ENCODE results near the gene BRAP.
"Not testable (repeated sequence)": the region's sequence is repeated elsewhere in the genome, so short reads cannot be mapped to it uniquely, and the experiment has no call there.

BRAP gene

DNA sequence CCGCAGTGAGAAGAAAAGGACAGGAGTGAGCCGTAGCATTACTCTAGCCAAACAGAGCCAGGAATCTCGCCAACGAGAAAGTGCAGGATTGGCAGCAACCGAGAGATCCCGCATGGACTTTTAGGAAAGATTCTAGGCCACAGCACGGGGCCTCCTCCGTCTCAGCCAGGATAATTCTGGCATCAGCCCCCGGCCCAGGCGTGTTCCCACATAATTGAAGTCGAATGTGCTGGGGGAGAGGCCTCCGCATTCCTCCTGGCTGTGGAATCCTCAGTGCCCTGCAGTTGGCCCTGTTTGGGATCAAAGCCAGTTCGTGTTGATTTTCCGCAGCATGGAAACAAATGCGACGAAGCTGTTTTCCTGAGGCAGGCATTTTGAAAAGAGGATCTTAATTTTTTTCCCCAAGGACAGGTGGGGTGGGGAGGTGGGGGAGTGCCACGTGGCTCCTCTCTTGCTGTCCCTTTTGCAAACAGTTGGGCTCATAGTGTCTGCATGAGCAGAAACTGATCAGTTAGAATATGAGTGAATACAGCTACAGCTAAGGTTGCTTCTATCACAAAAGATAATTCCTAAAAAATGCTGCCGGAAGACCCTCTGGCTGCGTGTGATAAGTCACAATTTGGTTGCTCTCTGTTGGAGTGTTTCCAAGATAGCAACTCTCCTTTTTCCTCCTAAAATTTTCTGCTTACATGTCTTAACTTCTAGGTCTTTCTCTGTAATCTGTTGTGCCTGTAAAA, 49.4 kb downstream of the BRAP start:
- TF ChIP-seq, protein P1, sequence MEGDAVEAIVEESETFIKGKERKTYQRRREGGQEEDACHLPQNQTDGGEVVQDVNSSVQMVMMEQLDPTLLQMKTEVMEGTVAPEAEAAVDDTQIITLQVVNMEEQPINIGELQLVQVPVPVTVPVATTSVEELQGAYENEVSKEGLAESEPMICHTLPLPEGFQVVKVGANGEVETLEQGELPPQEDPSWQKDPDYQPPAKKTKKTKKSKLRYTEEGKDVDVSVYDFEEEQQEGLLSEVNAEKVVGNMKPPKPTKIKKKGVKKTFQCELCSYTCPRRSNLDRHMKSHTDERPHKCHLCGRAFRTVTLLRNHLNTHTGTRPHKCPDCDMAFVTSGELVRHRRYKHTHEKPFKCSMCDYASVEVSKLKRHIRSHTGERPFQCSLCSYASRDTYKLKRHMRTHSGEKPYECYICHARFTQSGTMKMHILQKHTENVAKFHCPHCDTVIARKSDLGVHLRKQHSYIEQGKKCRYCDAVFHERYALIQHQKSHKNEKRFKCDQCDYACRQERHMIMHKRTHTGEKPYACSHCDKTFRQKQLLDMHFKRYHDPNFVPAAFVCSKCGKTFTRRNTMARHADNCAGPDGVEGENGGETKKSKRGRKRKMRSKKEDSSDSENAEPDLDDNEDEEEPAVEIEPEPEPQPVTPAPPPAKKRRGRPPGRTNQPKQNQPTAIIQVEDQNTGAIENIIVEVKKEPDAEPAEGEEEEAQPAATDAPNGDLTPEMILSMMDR (IDR thresholded peaks at IDR 0.05; ENCODE audit: poor library complexity, severe bottlenecking): no peak
- no peaks in the 10 kb centered on the region for H3K4me1 ChIP-seq (ENCODE audit: insufficient read depth, poor library complexity, severe bottlenecking)
- no peaks in the 10 kb centered on the region for H3K27me3 ChIP-seq (ENCODE audit: insufficient read depth, poor library complexity, severe bottlenecking)
- H3K4me3 ChIP-seq (ENCODE audit: severe bottlenecking): no peak overlapping the region
- no peaks in the 10 kb centered on the region for H3K9me3 ChIP-seq (ENCODE audit: severe bottlenecking)
- H3K36me3 ChIP-seq (ENCODE audit: low read depth): no peaks in the 10 kb centered on the region
- no peak for DNase-seq (ENCODE audit: low spot score)
- ATAC-seq (ENCODE audit: low read depth): no peak
- no peak overlapping the region for H3K27ac ChIP-seq (ENCODE audit: poor library complexity, severe bottlenecking)

DNA sequence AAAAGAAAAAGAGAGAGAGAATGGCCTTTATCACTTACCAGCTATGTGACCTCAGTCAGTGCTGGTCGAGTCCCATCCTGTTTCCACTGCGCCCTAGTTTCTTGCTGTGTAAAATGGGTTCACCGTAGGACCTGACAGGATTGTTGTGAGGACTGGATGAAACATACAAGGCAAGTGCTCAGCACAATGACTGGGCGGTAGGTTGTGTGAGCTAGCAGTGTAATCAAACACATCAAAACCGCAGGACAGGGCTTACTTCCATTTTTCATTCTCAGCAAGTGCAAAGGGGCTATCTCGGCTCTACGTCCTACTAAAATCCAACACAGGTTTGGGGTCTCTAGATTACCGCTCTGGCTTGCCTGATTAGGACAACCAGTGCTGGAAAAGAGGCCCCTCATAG, 50.2 kb downstream of the BRAP start:
- H3K36me3 ChIP-seq (ENCODE audit: low read depth): no peaks in the 10 kb centered on the region
- no peaks in the 10 kb centered on the region for H3K9me3 ChIP-seq (ENCODE audit: severe bottlenecking)
- H3K27me3 ChIP-seq (ENCODE audit: insufficient read depth, poor library complexity, severe bottlenecking): no peaks in the 10 kb centered on the region
- TF ChIP-seq, protein P1 (IDR thresholded peaks at IDR 0.05; ENCODE audit: poor library complexity, severe bottlenecking): no peak
- no peak overlapping the region for H3K27ac ChIP-seq (ENCODE audit: poor library complexity, severe bottlenecking)
- no peak overlapping the region for H3K4me3 ChIP-seq (ENCODE audit: severe bottlenecking)
- DNase-seq (ENCODE audit: low spot score): no peak
- ATAC-seq (ENCODE audit: low read depth): no peak
- H3K4me1 ChIP-seq (ENCODE audit: insufficient read depth, poor library complexity, severe bottlenecking): no peaks in the 10 kb centered on the region

DNA sequence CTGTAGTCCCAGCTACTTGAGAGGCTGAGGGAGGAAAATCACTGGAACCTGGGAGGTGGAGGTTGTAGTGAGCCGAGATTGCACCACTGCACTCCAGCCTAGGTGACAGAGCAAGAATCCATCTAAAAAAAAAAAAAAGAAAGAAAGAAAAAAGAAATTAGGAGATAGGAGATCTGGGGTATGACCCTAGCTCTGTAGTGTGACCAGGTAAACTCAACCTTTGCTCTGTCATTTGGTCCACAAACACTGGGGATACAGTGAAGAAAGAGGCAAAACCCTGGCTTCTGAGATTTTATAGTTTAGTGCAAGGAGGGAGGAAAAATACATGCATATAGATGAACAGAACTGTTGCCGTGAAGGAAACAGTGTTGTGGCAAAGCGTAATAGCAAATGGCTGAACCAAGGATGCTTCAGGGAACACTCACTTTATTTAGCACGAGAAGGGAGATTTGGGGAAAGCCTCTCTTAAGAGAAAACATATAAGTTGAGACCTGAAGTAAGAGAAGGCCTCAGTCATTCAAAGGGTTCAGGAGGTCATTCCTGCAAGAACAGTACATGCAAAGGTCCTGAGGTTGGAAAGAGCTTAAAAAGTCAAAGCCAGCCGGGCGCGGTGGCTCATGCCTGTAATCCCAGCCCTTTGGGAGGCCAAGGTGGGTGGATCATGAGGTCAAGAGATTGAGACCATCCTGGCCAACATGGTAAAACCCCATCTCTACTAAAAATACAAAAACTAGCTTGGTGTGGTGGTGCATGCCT, 57.1 kb downstream of the BRAP start:
- DNase-seq (ENCODE audit: low spot score): no peak
- Histone ChIP-seq H3K36me3 (ENCODE audit: low read depth) (no peaks in the 10 kb centered on the region), H3K9me3 (ENCODE audit: severe bottlenecking) (no peaks in the 10 kb centered on the region), H3K27ac (ENCODE audit: poor library complexity, severe bottlenecking) (no peak overlapping the region), H3K4me1 (ENCODE audit: insufficient read depth, poor library complexity, severe bottlenecking) (no peaks in the 10 kb centered on the region), H3K4me3 (ENCODE audit: severe bottlenecking) (no peak overlapping the region), H3K27me3 (ENCODE audit: insufficient read depth, poor library complexity, severe bottlenecking) (no peaks in the 10 kb centered on the region)
- ATAC-seq (ENCODE audit: low read depth): no peak
- TF ChIP-seq, protein P1 (IDR thresholded peaks at IDR 0.05; ENCODE audit: poor library complexity, severe bottlenecking): no peak

DNA sequence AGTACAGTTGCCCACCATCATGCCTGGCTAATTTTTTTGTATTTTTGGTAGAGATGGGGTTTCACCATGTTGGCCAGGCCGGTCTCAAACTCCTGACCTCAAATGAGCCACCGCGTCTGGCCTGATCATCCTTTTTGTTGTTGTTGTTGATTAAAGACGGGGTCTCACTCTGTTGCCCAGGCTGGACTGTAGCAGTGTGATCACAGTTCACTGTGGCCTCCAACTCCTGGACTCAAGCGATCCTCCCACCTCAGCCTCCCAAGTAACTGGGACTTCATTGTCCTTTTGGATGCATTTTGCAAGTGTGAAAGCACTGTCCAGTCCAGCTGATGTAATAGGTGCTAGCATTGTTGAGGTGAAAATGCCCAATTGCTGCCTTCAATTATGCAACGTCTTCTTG, 59.5 kb downstream of the BRAP start:
- ATAC-seq (ENCODE audit: low read depth) (no peak), DNase-seq (ENCODE audit: low spot score) (no peak)
- Histone ChIP-seq H3K36me3 (ENCODE audit: low read depth) (no peaks in the 10 kb centered on the region), H3K4me1 (ENCODE audit: insufficient read depth, poor library complexity, severe bottlenecking) (no peaks in the 10 kb centered on the region), H3K9me3 (ENCODE audit: severe bottlenecking) (no peaks in the 10 kb centered on the region), H3K27me3 (ENCODE audit: insufficient read depth, poor library complexity, severe bottlenecking) (no peaks in the 10 kb centered on the region), H3K4me3 (ENCODE audit: severe bottlenecking) (no peak overlapping the region), H3K27ac (ENCODE audit: poor library complexity, severe bottlenecking) (no peak overlapping the region)
- TF ChIP-seq, protein P1 (IDR thresholded peaks at IDR 0.05; ENCODE audit: poor library complexity, severe bottlenecking): no peak

DNA sequence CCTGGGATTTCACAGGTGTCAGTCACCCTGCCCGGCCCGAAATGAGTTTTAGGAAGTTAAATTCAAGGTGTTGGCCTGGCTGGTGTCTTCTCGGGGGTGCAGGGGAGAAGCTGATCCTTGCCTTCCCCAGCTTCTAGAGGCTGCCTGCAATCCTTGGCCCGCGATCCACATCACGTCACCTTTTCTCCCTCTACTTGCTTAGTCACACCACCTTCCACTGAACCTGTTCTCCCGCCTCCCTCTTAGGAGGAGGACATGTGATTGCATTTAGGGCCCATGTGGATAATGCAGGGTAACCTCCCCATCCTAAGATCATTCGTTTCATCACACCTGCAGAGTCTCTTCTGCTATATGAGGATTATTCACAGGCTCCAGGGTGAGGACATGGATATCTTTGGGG, 61.2 kb downstream of the BRAP start:
- H3K4me1 ChIP-seq (ENCODE audit: insufficient read depth, poor library complexity, severe bottlenecking): no peaks in the 10 kb centered on the region
- H3K36me3 ChIP-seq (ENCODE audit: low read depth): no peaks in the 10 kb centered on the region
- H3K27ac ChIP-seq (ENCODE audit: poor library complexity, severe bottlenecking): no peak overlapping the region
- ATAC-seq (ENCODE audit: low read depth) (peak; percentile 86), DNase-seq (ENCODE audit: low spot score) (peak; percentile 60)
- TF ChIP-seq, protein P1 (IDR thresholded peaks at IDR 0.05; ENCODE audit: poor library complexity, severe bottlenecking): no peak
- H3K27me3 ChIP-seq (ENCODE audit: insufficient read depth, poor library complexity, severe bottlenecking): no peaks in the 10 kb centered on the region
- H3K9me3 ChIP-seq (ENCODE audit: severe bottlenecking): no peaks in the 10 kb centered on the region
- no peak overlapping the region for H3K4me3 ChIP-seq (ENCODE audit: severe bottlenecking)

DNA sequence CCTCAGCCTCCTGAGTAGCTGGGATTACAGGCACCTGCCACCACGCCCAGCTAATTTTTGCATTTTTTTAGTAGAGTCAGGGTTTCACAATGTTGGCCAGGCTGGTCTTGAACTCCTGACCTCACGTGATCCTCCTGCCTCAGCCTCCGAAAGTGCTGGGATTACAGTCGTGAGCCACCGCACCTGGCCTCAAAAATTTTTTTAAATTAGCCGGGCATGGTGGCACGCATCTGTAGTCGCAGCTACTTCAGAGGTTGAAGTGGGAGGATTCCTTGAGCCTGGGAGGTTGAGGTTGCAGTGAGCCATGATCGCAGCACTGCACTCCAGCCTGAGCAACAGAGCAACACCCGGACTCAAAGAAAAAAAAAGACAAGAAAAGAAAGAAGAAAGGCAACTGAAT, 67.9 kb downstream of the BRAP start:
- not testable (repeated sequence) for H3K36me3 ChIP-seq (ENCODE audit: low read depth); H3K9me3 ChIP-seq (ENCODE audit: severe bottlenecking); DNase-seq (ENCODE audit: low spot score); H3K27ac ChIP-seq (ENCODE audit: poor library complexity, severe bottlenecking); H3K4me3 ChIP-seq (ENCODE audit: severe bottlenecking); H3K27me3 ChIP-seq (ENCODE audit: insufficient read depth, poor library complexity, severe bottlenecking); H3K4me1 ChIP-seq (ENCODE audit: insufficient read depth, poor library complexity, severe bottlenecking); ATAC-seq (ENCODE audit: low read depth)
